ENCODE measurements around the gene TTC16. TPM values are rescaled to one million over a fixed set of nuclear protein-coding genes. Genes with fewer than 3 reads are reported as not detected.

The TTC16 gene
- total and polyA plus RNA-seq, 2 of the 8 experiments (the other 6 are each of a cell fraction or from before 2014, with no cell fraction given): 0.03 TPM; not detected in 1

DNA sequence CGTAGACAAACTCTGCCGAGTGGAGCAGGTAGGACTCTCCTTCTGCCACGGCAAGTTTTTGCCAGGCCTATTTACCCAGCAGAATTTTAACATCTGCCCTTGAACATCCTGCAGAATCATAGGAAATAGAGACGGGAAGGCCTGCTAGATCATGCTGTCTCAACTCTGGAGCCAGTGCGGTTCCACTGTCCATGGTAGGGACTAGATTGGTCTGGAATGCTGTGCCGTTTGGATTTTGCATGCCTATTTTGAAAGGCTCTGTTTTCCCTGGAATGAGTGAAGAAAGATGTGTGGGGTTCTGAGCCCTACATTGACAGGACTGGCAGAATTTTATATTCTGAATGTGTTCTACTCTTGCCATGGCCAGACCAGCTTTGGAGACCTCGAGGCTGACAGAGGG lies 42.6 kb upstream of the TTC16 start:
- H2AFZ ChIP-seq (ENCODE audit: low read length): no peak overlapping the region
- no peak for FAIRE-seq
- TF ChIP-seq PHF8 (conservative IDR thresholded peaks at IDR 0.05; ENCODE audit: low read depth, low read length): no peak
- TF ChIP-seq SUZ12 (IDR thresholded peaks at IDR 0.05; ENCODE audit: low read length): no peak
- TF ChIP-seq SP2 (IDR thresholded peaks at IDR 0.05; ENCODE audit: low read length): no peak

More for the DNA sequence above, 42.6 kb upstream of the TTC16 start:
- Histone ChIP-seq H4K5ac (ENCODE audit: insufficient read length, low read depth, low read length) (no peak overlapping the region), H3K27ac (ENCODE audit: low read depth, low read length) (no peak overlapping the region), H3K27me3 (replicated peaks in 1 of 4; ENCODE audit: control insufficient read depth in 3 of 4, extremely low read depth in 1 of 4, insufficient read depth in 3 of 4, low read length in 3 of 4) (no peaks in the 10 kb centered on the region), H3K18ac (ENCODE audit: extremely low read depth, low read length) (no peak overlapping the region), H2BK20ac (ENCODE audit: low read length) (no peak overlapping the region), H3K9ac (replicated peaks in 1 of 4; ENCODE audit: extremely low read depth in 1 of 4, low read depth in 3 of 4, low read length in 3 of 4) (no peak overlapping the region), H3K23ac (ENCODE audit: insufficient read length) (no peak overlapping the region), H3K79me1 (ENCODE audit: low read depth, low read length) (no peaks in the 10 kb centered on the region), H2BK12ac (ENCODE audit: low read depth, low read length) (no peak overlapping the region), H2BK5ac (ENCODE audit: low read depth, low read length) (no peak overlapping the region), H3K56ac (replicated peaks; ENCODE audit: insufficient read length, low read depth, low read length) (no peak overlapping the region), H4K91ac (replicated peaks; ENCODE audit: insufficient read length, low read length) (no peak overlapping the region), H3K4me3 (ENCODE audit: extremely low read depth in 1 of 4, insufficient read depth in 2 of 4, low read depth in 3 of 4, low read length in 4 of 4) (no peak overlapping the region), H4K20me1 (replicated peaks in 1 of 2; ENCODE audit: control insufficient read depth in 1 of 2, insufficient read depth in 2 of 2, low read length in 2 of 2) (peaks cover 0 to 1% of the 10 kb centered on the region in 2 experiments), H4K8ac (ENCODE audit: extremely low read depth, insufficient read depth, low read length) (no peak overlapping the region), H3K9me3 (ENCODE audit: insufficient read depth in 2 of 2, low read depth in 1 of 2, low read length in 1 of 2) (no peaks in the 10 kb centered on the region), H2BK15ac (ENCODE audit: low read length) (no peak overlapping the region), H3K4me2 (ENCODE audit: insufficient read depth in 1 of 2, low read depth in 2 of 2, low read length in 2 of 2) (no peak overlapping the region), H3K4ac (replicated peaks; ENCODE audit: insufficient read length, low read depth, low read length) (no peak overlapping the region), H2AK5ac (ENCODE audit: low read depth, low read length) (no peak overlapping the region), H3K79me2 (ENCODE audit: control insufficient read depth in 1 of 2, insufficient read depth in 2 of 2, low read length in 2 of 2) (no peaks in the 10 kb centered on the region), H3K23me2 (ENCODE audit: low read depth, low read length) (no peaks in the 10 kb centered on the region), H2BK120ac (replicated peaks; ENCODE audit: low read depth, low read length) (no peak overlapping the region), H3K4me1 (replicated peaks in 1 of 4; ENCODE audit: control insufficient read depth in 3 of 4, insufficient read depth in 4 of 4, low read length in 3 of 4) (no peaks in the 10 kb centered on the region), H3K14ac (ENCODE audit: insufficient read length) (no peak overlapping the region), H3K36me3 (ENCODE audit: control insufficient read depth in 2 of 4, insufficient read depth in 4 of 4, low read length in 3 of 4) (peaks cover 2 to 30% (median 16%) of the 10 kb centered on the region in 4 experiments; a peak in 5 of 8 replicates)
- no peak for DNase-seq (ENCODE audit: low read depth in 1 of 2, low spot score in 2 of 2)
- ChIA-PET POLR2A (ENCODE audit: partially characterized antibody) (no interaction called here), CTCF (ENCODE audit: partially characterized antibody) (interaction anchor here (0.8 kb wide), 1 partner anchor 183 kb away, joined by 3 read pairs; no protein-coding TSS in a partner anchor)
- 93% methylated on average over 7 of the region's 7 CpGs; no CpG with 5 or more reads in 1 of the 2 experiments for WGBS, 2 experiments (ENCODE audit: extremely low coverage in 1 of 2, insufficient coverage in 1 of 2, insufficient read length in 1 of 2, insufficient replicate concordance in 2 of 2, low coverage in 1 of 2, low lambda C conversion rate in 2 of 2, missing lambda C conversion rate in 1 of 2)
